Measurements from ENCODE around the gene HHEX.

DNA sequence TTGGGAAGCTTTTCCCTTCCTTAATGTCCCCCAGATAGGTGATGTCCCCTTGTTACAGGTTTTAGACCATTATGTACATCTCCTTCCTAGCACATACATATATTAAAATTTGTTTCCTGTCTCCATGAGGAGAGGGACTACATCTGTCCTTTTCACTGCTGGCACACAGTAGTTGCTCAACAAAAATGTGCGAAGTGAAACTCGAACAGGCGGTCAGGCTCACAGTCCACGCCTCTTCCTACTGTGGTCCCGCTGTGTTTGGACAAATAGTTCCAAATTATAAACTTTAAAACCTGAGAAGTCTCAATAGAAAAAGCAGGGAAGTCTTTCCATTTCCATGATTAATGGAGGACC is 1.2 kb upstream of the HHEX start:
- TF ChIP-seq, protein P1, sequence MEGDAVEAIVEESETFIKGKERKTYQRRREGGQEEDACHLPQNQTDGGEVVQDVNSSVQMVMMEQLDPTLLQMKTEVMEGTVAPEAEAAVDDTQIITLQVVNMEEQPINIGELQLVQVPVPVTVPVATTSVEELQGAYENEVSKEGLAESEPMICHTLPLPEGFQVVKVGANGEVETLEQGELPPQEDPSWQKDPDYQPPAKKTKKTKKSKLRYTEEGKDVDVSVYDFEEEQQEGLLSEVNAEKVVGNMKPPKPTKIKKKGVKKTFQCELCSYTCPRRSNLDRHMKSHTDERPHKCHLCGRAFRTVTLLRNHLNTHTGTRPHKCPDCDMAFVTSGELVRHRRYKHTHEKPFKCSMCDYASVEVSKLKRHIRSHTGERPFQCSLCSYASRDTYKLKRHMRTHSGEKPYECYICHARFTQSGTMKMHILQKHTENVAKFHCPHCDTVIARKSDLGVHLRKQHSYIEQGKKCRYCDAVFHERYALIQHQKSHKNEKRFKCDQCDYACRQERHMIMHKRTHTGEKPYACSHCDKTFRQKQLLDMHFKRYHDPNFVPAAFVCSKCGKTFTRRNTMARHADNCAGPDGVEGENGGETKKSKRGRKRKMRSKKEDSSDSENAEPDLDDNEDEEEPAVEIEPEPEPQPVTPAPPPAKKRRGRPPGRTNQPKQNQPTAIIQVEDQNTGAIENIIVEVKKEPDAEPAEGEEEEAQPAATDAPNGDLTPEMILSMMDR (IDR thresholded peaks at IDR 0.05), result no peak
- no peak for TF ChIP-seq POLR2A (IDR thresholded peaks at IDR 0.05)

Data from right lobe of liver (tissue), 4 donors.